B cell (primary cell): Measurements from ENCODE around the gene LNX1. TPM values are rescaled to one million over a fixed set of nuclear protein-coding genes. Genes with fewer than 3 reads are reported as not detected.

ENCODE experiments used
- ATAC-seq: fragments of 200-7000 bp; cut with Tn5 transposase; one replicate; pipeline ENCODE4 v1.10.0; 2021; ENCODE audit warnings: low read depth, mild to moderate bottlenecking, moderate number of reproducible peaks, moderate library complexity
- CTCF ChIA-PET: fragments of 350-600 bp; sonication (Branson Sonifier 250); formaldehyde crosslinking; loops from one replicate; lab custom pipeline; 2021; ENCODE audit warnings: antibody characterized with exemption, inconsistent platforms; lab: Charles Lee
- POLR2A ChIA-PET: fragments of 350-600 bp; sonication (Branson Sonifier 250); formaldehyde crosslinking; loops from one replicate; lab custom pipeline; 2021; ENCODE audit warnings: antibody characterized with exemption; lab: Charles Lee
- DNase-seq: peaks from one replicate; pipeline ENCODE4 v3.0.0; 2013
- H2AFZ ChIP-seq: 2 replicates; pipeline ENCODE4 v1.6.1; 2012; ENCODE audit warnings: mild to moderate bottlenecking, low read depth, low read length; ENCODE audit not compliant: insufficient read depth, poor library complexity, severe bottlenecking
- H3K27ac ChIP-seq, 2 donors: 1 replicate in 1 of 2; 2 replicates in 1 of 2; pipeline ENCODE4 v1.5.1; 2012 to 2013; ENCODE audit warnings: low read length in 2 of 2, mild to moderate bottlenecking in 2 of 2, moderate library complexity in 1 of 2
- H3K27me3 ChIP-seq, 4 experiments: fragments of 200-600 bp in 1 of 4; sonication (generic) in 1 of 4; replicated peaks in 1 of 4; 1 replicate in 2 of 4; 2 replicates in 2 of 4; pipeline versions ENCODE4 v1.6.1 to v1.7.0; 2013 to 2016; ENCODE audit warnings: low read length in 3 of 4, mild to moderate bottlenecking in 2 of 4, mixed read lengths in 1 of 4, moderate library complexity in 1 of 4; ENCODE audit not compliant: insufficient read depth in 4 of 4, control insufficient read depth in 3 of 4; ENCODE audit errors: control extremely low read depth in 1 of 4
- H3K36me3 ChIP-seq, 2 experiments: replicated peaks in 1 of 2; 1 replicate in 1 of 2; 2 replicates in 1 of 2; pipeline versions ENCODE4 v1.6.1 to v1.7.1; 2013; ENCODE audit warnings: low read length in 1 of 2; ENCODE audit not compliant: insufficient read depth in 2 of 2, control insufficient read depth in 1 of 2; ENCODE audit errors: control extremely low read depth in 1 of 2, extremely low read depth in 1 of 2
- H3K4me1 ChIP-seq, 2 donors: fragments of 200-600 bp in 1 of 2; sonication (generic) in 1 of 2; 1 replicate in 1 of 2; 2 replicates in 1 of 2; pipeline versions ENCODE4 v1.5.1 to v1.6.1; 2013 to 2017; ENCODE audit warnings: low read length in 2 of 2; ENCODE audit not compliant: control insufficient read depth in 2 of 2, insufficient read depth in 2 of 2
- H3K4me2 ChIP-seq: replicated peaks from 2 replicates; pipeline ENCODE3; 2012; ENCODE audit warnings: mild to moderate bottlenecking, low read depth, low read length; ENCODE audit not compliant: poor library complexity, severe bottlenecking
- H3K4me3 ChIP-seq, 5 experiments: fragments of 200-600 bp in 1 of 5; sonication (generic) in 1 of 5; 1 replicate in 3 of 5; 2 replicates in 2 of 5; pipeline versions ENCODE4 v1.5.1 to v1.7.0; 2011 to 2016; ENCODE audit warnings: low read length in 4 of 5, mild to moderate bottlenecking in 4 of 5, low read depth in 2 of 5, control low read depth in 1 of 5, moderate library complexity in 1 of 5; ENCODE audit not compliant: insufficient read depth in 1 of 5; ENCODE audit errors: control extremely low read depth in 1 of 5, extremely low read depth in 1 of 5
- H3K79me2 ChIP-seq: fragments of 200-600 bp; sonication (generic); one replicate; pipeline ENCODE4 v1.6.0; 2016; ENCODE audit warnings: low read length; ENCODE audit not compliant: control insufficient read depth, insufficient read depth
- H3K9ac ChIP-seq: fragments of 200-600 bp; sonication (generic); 2 replicates; pipeline ENCODE4 v1.6.1; 2017; ENCODE audit warnings: mild to moderate bottlenecking, low read length, moderate library complexity
- H3K9me3 ChIP-seq, 3 donors: one replicate each; pipeline versions ENCODE4 v1.6.1 to v1.7.1; 2013; ENCODE audit warnings: low read length in 2 of 3; ENCODE audit not compliant: control insufficient read depth in 2 of 3, insufficient read depth in 1 of 3; ENCODE audit errors: control extremely low read depth in 1 of 3
- H4K20me1 ChIP-seq: 2 replicates; pipeline ENCODE4 v1.6.0; 2012; ENCODE audit warnings: mild to moderate bottlenecking, low read length; ENCODE audit not compliant: insufficient read depth, control insufficient read depth, poor library complexity, severe bottlenecking
- H3K27ac Mint-ChIP-seq: one replicate; pipeline ENCODE4 v1.8.0; 2021; ENCODE audit warnings: mixed read lengths
- H3K27me3 Mint-ChIP-seq: one replicate; pipeline ENCODE4 v1.8.0; 2021; ENCODE audit warnings: mixed read lengths
- H3K4me1 Mint-ChIP-seq: one replicate; pipeline ENCODE4 v1.8.0; 2021; ENCODE audit warnings: mixed read lengths
- H3K4me3 Mint-ChIP-seq: one replicate; pipeline ENCODE4 v1.8.0; 2021; ENCODE audit warnings: mixed read lengths
- H3K9me3 Mint-ChIP-seq: one replicate; pipeline ENCODE4 v1.8.0; 2022; ENCODE audit warnings: mixed read lengths; ENCODE audit not compliant: insufficient read depth
- CTCF ChIP-seq: fragments of 200-600 bp; IDR thresholded peaks from one replicate; pipeline ENCODE4 v1.8.0; 2022; ENCODE audit warnings: antibody characterized with exemption, mild to moderate bottlenecking
- EZH2 ChIP-seq: IDR thresholded peaks from 2 replicates; pipeline ENCODE4 v1.6.1; 2012; ENCODE audit warnings: borderline replicate concordance, low read depth, mild to moderate bottlenecking, moderate library complexity, low read length; ENCODE audit not compliant: insufficient read depth, poor library complexity, severe bottlenecking
- WGBS: methylation state at CpG from one replicate; pipeline ENCODE4 v1.1.5; 2013; ENCODE audit warnings: missing lambda C conversion rate; ENCODE audit not compliant: insufficient coverage; 5-methylcytosine and 5-hydroxymethylcytosine counted together
- intact Hi-C: fragments of 100-400 bp; cut with micrococcal nuclease; formaldehyde crosslinking; loops from one replicate; pipeline ENCODE4 v1.10.0; 2022
- polyA plus RNA-seq: library from polyadenylated mRNA; depleted of rRNA; stranded (reverse); fragments of >200 nt; gene quantifications from 2 replicates; pipeline ENCODE4 v1.2.3, GENCODE V29; 2012
- total RNA-seq, 2 donors: library from RNA; stranded (reverse); fragments of 120-200 nt in 1 of 2; gene quantifications; 1 replicate in 1 of 2; 2 replicates in 1 of 2; pipeline versions ENCODE4 v1.2.3 to v1.2.4, GENCODE V29; 2013 to 2022

LNX1 gene
- total and polyA plus RNA-seq, 2 donors (not counting 1 experiment from before 2014, with no cell fraction given) = not detected

- no peak for ATAC-seq
- Mint-ChIP-seq H3K27me3 (peaks cover 31% of the 10 kb centered on the region), H3K9me3 (peaks cover 2% of the 10 kb centered on the region), H3K27ac (no peak overlapping the region), H3K4me3 (no peak overlapping the region), H3K4me1 (no peaks in the 10 kb centered on the region)
- DNase-seq = no peak
- WGBS = no CpG with 5 or more reads among the region's 1 CpG
- TF ChIP-seq EZH2 (no peak), CTCF (no peak)
- ChIA-PET POLR2A (no interaction called here), CTCF (no interaction called here)
- no peak overlapping the region for H3K4me2 ChIP-seq
- H2AFZ ChIP-seq = no peak overlapping the region
- no peaks in the 10 kb centered on the region for H3K9me3 ChIP-seq
- H3K4me1 ChIP-seq = no peaks in the 10 kb centered on the region
- no peaks in the 10 kb centered on the region for H3K79me2 ChIP-seq
- no peaks in the 10 kb centered on the region for H3K27me3 ChIP-seq
- intact Hi-C loops = no loop called here
- no peak overlapping the region for H3K27ac ChIP-seq
- no peaks in the 10 kb centered on the region for H4K20me1 ChIP-seq
- no peaks in the 10 kb centered on the region for H3K36me3 ChIP-seq
- no peak overlapping the region for H3K4me3 ChIP-seq
- no peak overlapping the region for H3K9ac ChIP-seq
Measured at GRCh38 chr4:53545273-53545672, 46.0 kb downstream of the LNX1 start.

DNA sequence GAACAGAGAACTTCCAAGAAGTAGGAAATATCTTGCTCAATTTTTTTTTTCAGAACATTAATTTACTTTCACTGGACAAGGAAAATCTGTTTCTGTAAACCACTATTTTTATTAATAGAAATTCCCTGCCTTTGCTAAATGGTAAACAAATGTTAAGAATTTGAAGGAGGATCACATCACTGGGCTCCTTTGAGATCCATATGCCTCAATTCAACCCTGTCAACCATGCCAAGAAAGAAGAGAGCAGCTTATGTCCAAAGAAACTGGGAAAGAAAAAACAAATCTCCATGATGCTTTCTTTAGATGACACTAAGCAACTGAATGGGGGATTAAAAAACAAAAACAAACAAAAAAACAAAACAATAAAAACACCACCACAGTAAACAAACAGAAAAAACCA is 47.7 kb downstream of the LNX1 start:
- H3K4me1 ChIP-seq = no peaks in the 10 kb centered on the region
- intact Hi-C loops = no loop called here
- POLR2A ChIA-PET = no interaction called here
- no peaks in the 10 kb centered on the region for H3K36me3 ChIP-seq
- peaks cover 36% of the 10 kb centered on the region for H3K27me3 Mint-ChIP-seq
- DNase-seq (no peak), ATAC-seq (no peak)
- no peaks in the 10 kb centered on the region for H3K27me3 ChIP-seq
- no peak overlapping the region for H3K4me2 ChIP-seq
- no peaks in the 10 kb centered on the region for H3K9me3 ChIP-seq
- H3K4me3 ChIP-seq = no peak overlapping the region
- H4K20me1 ChIP-seq = no peaks in the 10 kb centered on the region
- no peaks in the 10 kb centered on the region for H3K79me2 ChIP-seq
- no peak overlapping the region for H2AFZ ChIP-seq
- TF ChIP-seq EZH2 = no peak
- TF ChIP-seq CTCF = no peak
- CTCF ChIA-PET = no interaction called here
- no peak overlapping the region for H3K27ac ChIP-seq
- H3K9me3 Mint-ChIP-seq = peaks cover 2% of the 10 kb centered on the region
- no peak overlapping the region for H3K9ac ChIP-seq
- H3K4me1 Mint-ChIP-seq = no peaks in the 10 kb centered on the region
- no peak overlapping the region for H3K4me3 Mint-ChIP-seq
- no peak overlapping the region for H3K27ac Mint-ChIP-seq
